ENCODE results near the gene INO80. TPM values are rescaled to one million over a fixed set of nuclear protein-coding genes. Genes with fewer than 3 reads are reported as not detected.
"Not testable (repeated sequence)": the region's sequence is repeated elsewhere in the genome, so short reads cannot be mapped to it uniquely, and the experiment has no call there.

INO80 gene
- total RNA-seq, 2 experiments from 2014 or later = 25.8 to 30.8 TPM

DNA sequence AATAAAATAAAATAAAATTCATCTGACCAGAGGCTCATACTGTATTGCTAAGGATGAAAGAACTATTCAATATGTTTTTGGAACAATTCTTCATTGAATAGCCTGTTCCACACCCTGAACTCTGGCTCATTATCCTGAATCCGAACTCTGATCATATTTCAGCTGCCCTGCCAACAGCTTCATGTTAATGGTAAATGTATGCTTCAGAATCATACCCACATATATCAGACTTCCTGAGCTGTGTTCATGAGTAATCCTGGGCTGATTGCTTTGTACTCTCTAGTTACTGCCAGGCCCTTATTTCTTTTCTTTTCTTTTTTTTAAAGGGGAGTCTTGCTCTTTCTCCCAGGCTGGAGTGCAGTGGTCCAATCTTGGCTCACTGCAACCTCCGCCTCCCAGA lies 11.8 kb downstream of the INO80 start:
- Mint-ChIP-seq H3K36me3 (peaks cover 17% of the 10 kb centered on the region), H3K4me3 (no peak overlapping the region), H3K27me3 (no peaks in the 10 kb centered on the region), H3K4me1 (peaks cover 3% of the 10 kb centered on the region), H3K27ac (no peak overlapping the region), H3K9me3 (ENCODE audit: low read depth) (no peaks in the 10 kb centered on the region)
- CTCF ChIA-PET = no interaction called here
- ATAC-seq (no peak), DNase-seq (no peak)

GRCh38 chr15:41102854-41103253 lies 13.2 kb downstream of the INO80 start:
- Mint-ChIP-seq H3K4me3 (no peak overlapping the region), H3K4me1 (peaks cover 3% of the 10 kb centered on the region), H3K9me3 (ENCODE audit: low read depth) (no peaks in the 10 kb centered on the region), H3K27ac (no peak overlapping the region), H3K36me3 (peaks cover 8% of the 10 kb centered on the region), H3K27me3 (no peaks in the 10 kb centered on the region)
- DNase-seq (no peak), ATAC-seq (no peak)
- CTCF ChIA-PET = no interaction called here

- H3K36me3 Mint-ChIP-seq = peaks cover 20% of the 10 kb centered on the region
- no peak overlapping the region for H3K4me3 Mint-ChIP-seq
- no peaks in the 10 kb centered on the region for H3K9me3 Mint-ChIP-seq (ENCODE audit: low read depth)
- CTCF ChIA-PET = no interaction called here
- DNase-seq (no peak), ATAC-seq (no peak)
- no peak overlapping the region for H3K27ac Mint-ChIP-seq
- H3K4me1 Mint-ChIP-seq = peaks cover 2% of the 10 kb centered on the region
- no peaks in the 10 kb centered on the region for H3K27me3 Mint-ChIP-seq
Observed at GRCh38 chr15:41096178-41096577, 19.9 kb downstream of the INO80 start.

DNA sequence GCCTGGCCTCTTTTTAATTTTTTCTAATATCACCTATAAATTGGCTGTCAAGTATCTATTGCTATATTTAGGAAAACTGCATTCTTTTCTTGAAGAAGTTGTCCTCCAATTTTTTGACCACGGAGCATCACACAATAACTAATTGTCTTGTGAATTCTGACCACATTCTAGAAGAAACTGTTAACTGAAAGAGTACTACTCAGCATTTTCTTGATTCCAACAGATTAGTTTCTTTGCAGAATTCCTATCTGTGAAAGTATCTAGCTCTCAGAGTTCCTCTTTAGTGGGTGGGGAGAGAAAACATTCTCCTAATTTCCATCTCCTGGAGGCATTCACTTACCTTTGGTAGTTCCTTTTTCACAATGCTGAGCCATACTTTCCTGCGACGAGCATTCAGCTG lies 31.1 kb downstream of the INO80 start:
- Mint-ChIP-seq H3K4me3 (no peak overlapping the region), H3K36me3 (peaks cover 38% of the 10 kb centered on the region), H3K9me3 (ENCODE audit: low read depth) (no peaks in the 10 kb centered on the region), H3K27ac (no peak overlapping the region), H3K27me3 (no peaks in the 10 kb centered on the region), H3K4me1 (peaks cover 19% of the 10 kb centered on the region)
- DNase-seq (no peak), ATAC-seq (no peak)
- CTCF ChIA-PET = no interaction called here

GRCh38 chr15:41080144-41080543 lies 35.9 kb downstream of the INO80 start:
- CTCF ChIA-PET = interaction anchor here (1.0 kb wide), 1 partner anchor 59 kb away, joined by 3 read pairs; no protein-coding TSS in a partner anchor

GRCh38 chr15:41079717-41080116 lies 36.4 kb downstream of the INO80 start:
- Mint-ChIP-seq H3K4me1 (no peaks in the 10 kb centered on the region), H3K27me3 (no peaks in the 10 kb centered on the region), H3K9me3 (ENCODE audit: low read depth) (no peaks in the 10 kb centered on the region), H3K27ac (no peak overlapping the region), H3K4me3 (no peak overlapping the region), H3K36me3 (peaks cover 28% of the 10 kb centered on the region)
- CTCF ChIA-PET = interaction anchor here (1.0 kb wide), 1 partner anchor 59 kb away, joined by 3 read pairs; no protein-coding TSS in a partner anchor
- DNase-seq (no peak), ATAC-seq (no peak)

More at GRCh38 chr15:41080144-41080543, 35.9 kb downstream of the INO80 start:
- no peak for DNase-seq
- Mint-ChIP-seq H3K27me3 (no peaks in the 10 kb centered on the region), H3K27ac (no peak overlapping the region), H3K4me3 (no peak overlapping the region), H3K36me3 (peaks cover 32% of the 10 kb centered on the region), H3K4me1 (no peaks in the 10 kb centered on the region), H3K9me3 (ENCODE audit: low read depth) (no peaks in the 10 kb centered on the region)
- no peak for ATAC-seq

DNA sequence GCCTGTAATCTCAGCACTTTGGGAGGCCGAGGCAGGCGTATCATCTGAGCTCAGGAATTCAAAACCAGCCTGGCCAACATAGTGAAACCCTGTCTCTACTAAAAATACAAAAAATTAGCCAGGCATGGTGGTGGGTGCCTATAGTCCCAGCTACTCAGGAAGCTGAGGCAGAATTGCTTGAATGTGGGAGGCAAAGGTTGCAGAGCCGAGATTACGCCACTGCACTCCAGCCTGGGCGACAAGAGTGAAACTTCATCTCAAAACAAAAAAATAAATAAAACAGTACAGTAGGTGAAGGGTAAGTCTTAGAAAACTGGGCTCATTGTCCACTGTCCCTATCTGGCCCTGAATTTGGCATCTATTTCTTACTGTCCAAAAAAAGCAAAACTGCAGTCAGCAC lies 37.2 kb downstream of the INO80 start:
- not testable (repeated sequence) for H3K9me3 Mint-ChIP-seq (ENCODE audit: low read depth); H3K27ac Mint-ChIP-seq; H3K27me3 Mint-ChIP-seq; ATAC-seq; H3K4me3 Mint-ChIP-seq; DNase-seq; H3K4me1 Mint-ChIP-seq
- CTCF ChIA-PET = interaction anchor here (0.6 to 1.3 kb wide), 4 partner anchors 8 to 220 kb away, joined by 3 read pairs; no protein-coding TSS in a partner anchor
- peaks cover 32% of the 10 kb centered on the region for H3K36me3 Mint-ChIP-seq

DNA sequence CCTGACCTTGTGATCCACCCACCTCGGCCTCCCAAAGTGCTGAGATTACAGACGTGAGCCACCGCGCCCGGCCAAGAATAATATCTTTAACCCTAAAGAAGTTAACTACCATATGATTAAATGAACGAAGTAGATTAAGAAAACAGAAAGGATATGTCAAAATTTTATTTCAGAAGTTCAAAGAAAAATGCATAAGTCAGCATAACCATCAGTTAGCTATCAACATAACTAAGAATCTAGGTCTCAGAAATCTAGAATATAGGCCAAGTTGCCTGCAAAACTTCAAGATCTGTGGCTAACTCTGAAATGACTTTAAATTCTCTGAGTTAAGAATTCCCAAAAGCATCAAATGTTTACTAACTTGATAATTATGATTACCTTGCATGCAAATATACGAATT lies 38.0 kb downstream of the INO80 start:
- ATAC-seq (no peak), DNase-seq (no peak)
- Mint-ChIP-seq H3K4me1 (no peaks in the 10 kb centered on the region), H3K27ac (no peak overlapping the region), H3K36me3 (peaks cover 34% of the 10 kb centered on the region), H3K9me3 (ENCODE audit: low read depth) (no peaks in the 10 kb centered on the region), H3K4me3 (no peak overlapping the region), H3K27me3 (no peaks in the 10 kb centered on the region)
- CTCF ChIA-PET = interaction anchor here (1.2 to 1.3 kb wide), 2 partner anchors 183 to 219 kb away, joined by 3 read pairs; no protein-coding TSS in a partner anchor

DNA sequence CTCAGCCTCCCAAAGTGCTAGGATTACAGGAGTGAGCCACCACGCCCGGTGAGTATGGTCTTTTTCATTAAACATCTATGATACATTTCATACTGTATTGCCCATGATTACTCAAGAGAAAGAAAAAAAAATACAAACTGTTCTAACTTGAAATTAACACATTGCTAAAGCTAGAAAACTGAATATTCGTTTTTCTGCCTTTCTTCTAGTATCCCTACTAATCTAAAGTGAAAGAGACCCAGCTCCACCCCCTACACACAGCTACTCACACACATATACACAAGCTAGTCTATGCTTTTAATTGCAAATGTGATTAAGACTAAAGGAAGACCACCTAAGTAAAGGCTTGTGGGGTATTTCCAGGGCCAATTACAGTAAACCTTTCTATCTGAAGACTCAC lies 43.1 kb downstream of the INO80 start:
- DNase-seq (no peak), ATAC-seq (no peak)
- Mint-ChIP-seq H3K9me3 (ENCODE audit: low read depth) (no peaks in the 10 kb centered on the region), H3K4me3 (no peak overlapping the region), H3K27me3 (no peaks in the 10 kb centered on the region), H3K4me1 (no peaks in the 10 kb centered on the region), H3K27ac (no peak overlapping the region), H3K36me3 (peaks cover 36% of the 10 kb centered on the region)
- CTCF ChIA-PET = interaction anchor here (1.3 kb wide), 1 partner anchor 169 kb away, joined by 4 read pairs; no protein-coding TSS in a partner anchor

DNA sequence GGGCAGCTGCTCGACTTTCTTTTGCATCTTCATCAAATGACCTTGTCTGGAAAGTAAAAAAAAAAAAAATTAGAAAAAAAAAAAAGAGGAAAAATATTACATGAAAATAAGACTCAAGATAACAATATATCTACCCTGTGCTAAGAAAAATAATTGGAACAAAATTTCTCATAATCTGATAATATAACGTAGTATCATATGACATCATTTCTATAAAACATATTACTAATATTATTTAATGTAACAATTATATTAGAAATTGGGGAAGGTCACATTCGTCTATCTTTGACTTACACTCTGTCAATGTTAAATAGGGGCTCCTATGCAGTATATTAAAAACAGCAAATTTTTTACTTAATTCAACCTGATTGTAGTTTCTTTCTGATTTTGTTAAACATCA lies 44.1 kb downstream of the INO80 start:
- DNase-seq = no peak
- CTCF ChIA-PET = interaction anchor here (1.3 kb wide), 1 partner anchor 168 kb away, joined by 4 read pairs; no protein-coding TSS in a partner anchor
- no peaks in the 10 kb centered on the region for H3K9me3 Mint-ChIP-seq (ENCODE audit: low read depth)
- no peak overlapping the region for H3K27ac Mint-ChIP-seq
- H3K36me3 Mint-ChIP-seq = peaks cover 42% of the 10 kb centered on the region
- no peak overlapping the region for H3K4me3 Mint-ChIP-seq
- H3K4me1 Mint-ChIP-seq = no peaks in the 10 kb centered on the region
- no peak for ATAC-seq
- no peaks in the 10 kb centered on the region for H3K27me3 Mint-ChIP-seq

GRCh38 chr15:41066516-41066915 lies 49.6 kb downstream of the INO80 start:
- no peak for ATAC-seq
- no peak overlapping the region for H3K4me3 Mint-ChIP-seq
- CTCF ChIA-PET = interaction anchor here (0.6 to 2.3 kb wide), 3 partner anchors 43 to 744 kb away, joined by 3 to 7 read pairs (median 3); no protein-coding TSS in a partner anchor
- DNase-seq = no peak
- no peaks in the 10 kb centered on the region for H3K27me3 Mint-ChIP-seq
- peaks cover 2% of the 10 kb centered on the region for H3K9me3 Mint-ChIP-seq (ENCODE audit: low read depth)
- peaks cover 62% of the 10 kb centered on the region for H3K36me3 Mint-ChIP-seq
- no peaks in the 10 kb centered on the region for H3K4me1 Mint-ChIP-seq
- no peak overlapping the region for H3K27ac Mint-ChIP-seq

- no peak for ATAC-seq
- no peak overlapping the region for H3K4me3 Mint-ChIP-seq
- H3K27me3 Mint-ChIP-seq = no peaks in the 10 kb centered on the region
Observed at GRCh38 chr15:41061667-41062066, 54.4 kb downstream of the INO80 start.

DNA sequence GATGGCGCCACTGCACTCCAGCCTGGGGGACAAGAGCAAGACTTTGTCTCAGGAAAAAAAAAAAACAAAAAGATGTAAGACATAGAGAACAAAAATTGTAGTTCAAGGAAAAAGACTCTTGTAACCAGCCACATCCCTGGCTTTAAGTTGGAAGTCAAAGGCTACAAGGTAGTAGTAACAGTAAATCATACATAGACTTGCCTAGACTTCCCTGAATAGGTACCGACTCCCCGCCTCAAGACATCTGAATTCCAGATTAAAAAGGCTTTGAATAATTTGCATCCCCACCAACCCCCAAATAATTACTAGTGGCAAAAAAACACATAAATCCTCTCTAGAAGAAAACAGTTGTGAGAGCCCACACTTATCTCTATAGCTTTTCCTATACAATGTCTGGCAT lies 55.6 kb downstream of the INO80 start:
- H3K4me1 Mint-ChIP-seq = no peaks in the 10 kb centered on the region
- H3K9me3 Mint-ChIP-seq (ENCODE audit: low read depth) = peaks cover 6% of the 10 kb centered on the region
- no peaks in the 10 kb centered on the region for H3K27me3 Mint-ChIP-seq
- peak overlapping the region; percentile 28 for H3K27ac Mint-ChIP-seq
- no peak for DNase-seq
- CTCF ChIA-PET = no interaction called here
- no peak for ATAC-seq
- peaks cover 76% of the 10 kb centered on the region for H3K36me3 Mint-ChIP-seq
- H3K4me3 Mint-ChIP-seq = no peak overlapping the region

More at GRCh38 chr15:41061667-41062066, 54.4 kb downstream of the INO80 start:
- H3K4me1 Mint-ChIP-seq = no peaks in the 10 kb centered on the region
- CTCF ChIA-PET = no interaction called here
- peaks cover 73% of the 10 kb centered on the region for H3K36me3 Mint-ChIP-seq
- peaks cover 6% of the 10 kb centered on the region for H3K9me3 Mint-ChIP-seq (ENCODE audit: low read depth)
- no peak for DNase-seq
- no peak overlapping the region for H3K27ac Mint-ChIP-seq

- Mint-ChIP-seq H3K4me1 (no peaks in the 10 kb centered on the region), H3K36me3 (peaks cover 66% of the 10 kb centered on the region), H3K27ac (no peak overlapping the region), H3K4me3 (no peak overlapping the region), H3K27me3 (no peaks in the 10 kb centered on the region), H3K9me3 (ENCODE audit: low read depth) (peaks cover 6% of the 10 kb centered on the region)
- CTCF ChIA-PET = no interaction called here
- ATAC-seq (no peak), DNase-seq (no peak)
Observed at GRCh38 chr15:41056810-41057209, 59.3 kb downstream of the INO80 start.

Measured in activated CD8-positive, alpha-beta memory T cell treated with anti-CD3 and anti-CD28 coated beads, Interleukin-2, amount 10 ng/mL, durations not matched to agents 7 days and 5 days (primary cell).